ENCODE data around the gene THOC6.

THOC6 gene

GRCh38 chr16:3063625-3064386 is 40.0 kb downstream of the THOC6 start:
- H3K36me3 ChIP-seq (ENCODE audit: control insufficient read depth in 2 of 2, insufficient read depth in 1 of 2, low read length in 2 of 2): no peaks in the 10 kb centered on the region
- no peak overlapping the region for H3K27ac ChIP-seq (ENCODE audit: extremely low read depth, low read depth, low read length)
- no peaks in the 10 kb centered on the region for H3K9me3 ChIP-seq (ENCODE audit: control insufficient read depth, insufficient read depth, low read depth, low read length)
- no peak overlapping the region for H3K4me3 ChIP-seq (ENCODE audit: low read depth, low read length)
- peaks cover 3% of the 10 kb centered on the region; the same call in 1 of the 2 replicates for H3K4me1 ChIP-seq (ENCODE audit: control insufficient read depth, insufficient read depth, low read length)
- POLR2A ChIA-PET: no interaction called here
- no peak for TF ChIP-seq ZBTB20 (tag by site-specific recombination; IDR thresholded peaks at IDR 0.05)
- no peak for TF ChIP-seq YY2 (tag by site-specific recombination; IDR thresholded peaks at IDR 0.05)
- peak; percentile 39; the same call in 1 of the 2 replicates for TF ChIP-seq ZNF335 (tag by site-specific recombination; conservative IDR thresholded peaks at IDR 0.05)
- TF ChIP-seq ZNF133 (tag by site-specific recombination; IDR thresholded peaks at IDR 0.05): no peak
- CTCF ChIA-PET: interaction anchor here (1.1 to 2.0 kb wide), 5 partner anchors 14 to 68 kb away, joined by 3 to 11 read pairs (median 7); no protein-coding TSS in a partner anchor

GRCh38 chr16:3065069-3065741 is 41.4 kb downstream of the THOC6 start, which contains the start of gene IL32:
TSS of gene IL32 (plus strand) at chr16:3065640. CDS start at chr16:3065812, 172 bp downstream.
- Histone ChIP-seq H3K9me3 (ENCODE audit: control insufficient read depth, insufficient read depth, low read depth, low read length) (no peaks in the 10 kb centered on the region), H3K4me3 (ENCODE audit: low read depth, low read length) (no peak within 1 kb of the TSS), H3K36me3 (ENCODE audit: control insufficient read depth in 2 of 2, insufficient read depth in 1 of 2, low read length in 2 of 2) (no peaks in the 10 kb centered on the region), H3K27ac (ENCODE audit: extremely low read depth, low read depth, low read length) (no peak within 1 kb of the TSS), H3K4me1 (ENCODE audit: control insufficient read depth, insufficient read depth, low read length) (no peaks in the 10 kb centered on the region)
- ChIA-PET CTCF (interaction anchor here (1.0 to 1.5 kb wide), 3 partner anchors 13 to 107 kb away, joined by 3 read pairs; no protein-coding TSS in a partner anchor), POLR2A (interaction anchor here (0.6 kb wide), 2 partner anchors 9 to 71 kb away, joined by 3 to 6 read pairs; no protein-coding TSS in a partner anchor)
- 0 out of 2 replicates have a peak, but pooled peaks have one; percentile 31 for TF ChIP-seq ZEB2 (tag by site-specific recombination; IDR thresholded peaks at IDR 0.05)
- TF ChIP-seq ZSCAN5A (tag by site-specific recombination; IDR thresholded peaks at IDR 0.05): no peak
- peak; percentile 90 for TF ChIP-seq ATF2 (tag by site-specific recombination; IDR thresholded peaks at IDR 0.05; ENCODE audit: low read depth)
- TF ChIP-seq AEBP2 (tag by site-specific recombination; IDR thresholded peaks at IDR 0.05; ENCODE audit: borderline replicate concordance): no peak
- TF ChIP-seq HIC1 (tag by site-specific recombination; IDR thresholded peaks at IDR 0.05): no peak
- no peak for TF ChIP-seq ZSCAN4 (tag by site-specific recombination; IDR thresholded peaks at IDR 0.05)
- no peak for TF ChIP-seq KLF10 (tag by site-specific recombination; IDR thresholded peaks at IDR 0.05)
- TF ChIP-seq ZNF169 (tag by site-specific recombination; IDR thresholded peaks at IDR 0.05): no peak
- 0 out of 2 replicates have a peak, but pooled peaks have one; percentile 42 for TF ChIP-seq ZFP69B (tag by site-specific recombination; IDR thresholded peaks at IDR 0.05)
- TF ChIP-seq KLF1 (tag by site-specific recombination; IDR thresholded peaks at IDR 0.05): peak; percentile 41; the same call in 1 of the 2 replicates
- TF ChIP-seq ZNF501 (tag by site-specific recombination; IDR thresholded peaks at IDR 0.05): no peak
- TF ChIP-seq ZNF133 (tag by site-specific recombination; IDR thresholded peaks at IDR 0.05): no peak
- TF ChIP-seq ZBTB1 (tag by site-specific recombination; IDR thresholded peaks at IDR 0.05): no peak
- TF ChIP-seq ZBTB7A (tag by site-specific recombination; IDR thresholded peaks at IDR 0.05; ENCODE audit: low read depth): no peak
- peak; percentile 70 for TF ChIP-seq PATZ1 (tag by site-specific recombination; IDR thresholded peaks at IDR 0.05)
- no peak for TF ChIP-seq ZNF394 (tag by site-specific recombination; IDR thresholded peaks at IDR 0.05; ENCODE audit: borderline replicate concordance)
- TF ChIP-seq ZNF335 (tag by site-specific recombination; conservative IDR thresholded peaks at IDR 0.05): no peak

Measured in HEK293 (cell line).